Astrocyte of the spinal cord (primary cell): ENCODE measurements around the gene UNC93B1.

Experiments used
- DNase-seq: peaks from one replicate; pipeline ENCODE4 v3.0.0; 2011; ENCODE audit warnings: low read depth, low spot score
- H3K4me3 ChIP-seq: 2 replicates; pipeline ENCODE4 v1.5.1; 2011; ENCODE audit warnings: low read depth, mild to moderate bottlenecking, low read length, moderate library complexity
- CTCF ChIP-seq: IDR thresholded peaks from 2 replicates; pipeline ENCODE4 v1.5.1; 2012; ENCODE audit warnings: low read depth, mild to moderate bottlenecking, low read length, inconsistent platforms
- in situ Hi-C: cut with HindIII; loops from 2 replicates; pipeline ENCODE4 v1.10.0; 2017; ENCODE audit warnings: low sequenced_read_pairs

Gene UNC93B1

GRCh38 chr11:68049509-68050370, 45.8 kb upstream of the UNC93B1 start:
- in situ Hi-C loops = no loop called here
- TF ChIP-seq CTCF = no peak
- DNase-seq = peak; percentile 59
- no peak overlapping the region for H3K4me3 ChIP-seq

GRCh38 chr11:68048681-68049508, 45.0 kb upstream of the UNC93B1 start:
- DNase-seq = no peak
- no peak for TF ChIP-seq CTCF
- no peak overlapping the region for H3K4me3 ChIP-seq
- in situ Hi-C loops = no loop called here

GRCh38 chr11:68047437-68048290, 43.8 kb upstream of the UNC93B1 start:
- TF ChIP-seq CTCF = no peak
- no peak overlapping the region for H3K4me3 ChIP-seq
- in situ Hi-C loops = no loop called here
- no peak for DNase-seq

GRCh38 chr11:68044898-68045351, 41.0 kb upstream of the UNC93B1 start:
- no peak for TF ChIP-seq CTCF
- in situ Hi-C loops = no loop called here
- no peak for DNase-seq
- no peak overlapping the region for H3K4me3 ChIP-seq

- no peak overlapping the region for H3K4me3 ChIP-seq
- in situ Hi-C loops = no loop called here
- no peak for TF ChIP-seq CTCF
- no peak for DNase-seq
Measured at GRCh38 chr11:68044145-68044813, 40.4 kb upstream of the UNC93B1 start.
